HG02642 (cell line): ENCODE results near the gene NR0B2.

Experiments used
- ATAC-seq: cut with Tn5 transposase; IDR thresholded peaks from one replicate; pipeline ENCODE4 v1.9.1; 2021; ENCODE audit warnings: mild to moderate bottlenecking; ENCODE audit not compliant: unreplicated experiment, poor library complexity

The NR0B2 gene

DNA sequence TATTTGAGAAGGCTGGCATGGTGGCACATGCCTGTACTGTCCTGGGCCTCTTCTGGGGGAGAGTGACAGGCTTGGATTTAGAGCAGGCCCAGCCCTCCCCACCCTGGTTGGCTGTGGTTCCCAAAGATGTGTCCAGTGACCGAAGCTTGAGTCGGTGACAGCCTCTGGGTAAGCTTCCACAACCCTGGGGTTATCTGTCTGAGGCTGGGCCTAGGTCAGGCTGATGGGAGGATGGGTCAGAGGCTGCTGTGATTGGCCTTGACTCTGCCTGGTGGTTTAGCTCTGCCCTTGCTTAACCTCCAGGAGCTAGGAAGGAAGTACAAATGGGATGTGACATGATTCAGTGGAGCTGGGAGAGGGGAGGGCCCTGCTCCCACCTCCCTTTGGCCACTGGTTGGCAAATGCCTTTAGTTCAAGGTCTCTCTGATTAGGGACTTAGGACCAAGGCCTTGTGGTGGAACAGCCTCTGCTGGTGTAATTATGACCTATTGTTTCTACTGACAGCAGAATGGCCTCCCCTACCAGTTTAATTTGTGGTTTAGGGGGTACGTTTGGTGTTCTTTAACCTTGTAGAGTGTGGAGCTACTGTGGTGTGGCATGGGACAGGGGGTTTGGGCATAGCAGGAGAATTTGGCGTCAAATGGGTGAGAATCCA lies 24.4 kb upstream of the NR0B2 start:
- no peak for ATAC-seq

DNA sequence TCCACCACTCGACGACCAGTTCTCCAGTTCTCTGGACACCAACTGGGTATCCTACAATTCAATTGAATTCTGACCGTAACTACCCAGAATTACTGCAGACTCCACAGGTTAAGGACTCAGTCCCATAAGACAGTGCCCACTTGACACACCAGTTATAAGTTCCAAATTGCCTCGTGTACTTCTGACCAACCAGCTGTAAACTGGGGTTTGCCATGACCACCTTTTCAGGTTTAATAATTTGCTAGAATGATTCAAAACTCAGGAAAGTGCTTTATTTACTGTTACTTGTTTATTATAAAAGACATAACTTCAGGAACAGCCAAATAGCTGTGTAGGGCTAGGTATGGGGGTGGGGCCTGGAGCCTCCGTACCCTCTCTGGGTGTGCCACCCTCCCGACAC lies 23.0 kb upstream of the NR0B2 start:
- no peak for ATAC-seq

- ATAC-seq, result no peak
Observed at GRCh38 chr1:26932531-26932930, 18.8 kb upstream of the NR0B2 start.

GRCh38 chr1:26923711-26924110 lies 9.9 kb upstream of the NR0B2 start:
- ATAC-seq, result no peak

GRCh38 chr1:26922901-26923300 lies 9.1 kb upstream of the NR0B2 start:
- no peak for ATAC-seq

GRCh38 chr1:26922431-26922729 lies 8.6 kb upstream of the NR0B2 start:
- ATAC-seq, result no peak

- peak; percentile 98 for ATAC-seq
Observed at GRCh38 chr1:26921540-26922430, 8.0 kb upstream of the NR0B2 start, which contains the start of gene NUDC. Gene NUDC, plus strand, starts transcription at chr1:26921743. Its CDS starts 106 bp downstream, at chr1:26921849.

GRCh38 chr1:26921126-26921539 lies 7.4 kb upstream of the NR0B2 start:
- ATAC-seq, result peak; percentile 10

DNA sequence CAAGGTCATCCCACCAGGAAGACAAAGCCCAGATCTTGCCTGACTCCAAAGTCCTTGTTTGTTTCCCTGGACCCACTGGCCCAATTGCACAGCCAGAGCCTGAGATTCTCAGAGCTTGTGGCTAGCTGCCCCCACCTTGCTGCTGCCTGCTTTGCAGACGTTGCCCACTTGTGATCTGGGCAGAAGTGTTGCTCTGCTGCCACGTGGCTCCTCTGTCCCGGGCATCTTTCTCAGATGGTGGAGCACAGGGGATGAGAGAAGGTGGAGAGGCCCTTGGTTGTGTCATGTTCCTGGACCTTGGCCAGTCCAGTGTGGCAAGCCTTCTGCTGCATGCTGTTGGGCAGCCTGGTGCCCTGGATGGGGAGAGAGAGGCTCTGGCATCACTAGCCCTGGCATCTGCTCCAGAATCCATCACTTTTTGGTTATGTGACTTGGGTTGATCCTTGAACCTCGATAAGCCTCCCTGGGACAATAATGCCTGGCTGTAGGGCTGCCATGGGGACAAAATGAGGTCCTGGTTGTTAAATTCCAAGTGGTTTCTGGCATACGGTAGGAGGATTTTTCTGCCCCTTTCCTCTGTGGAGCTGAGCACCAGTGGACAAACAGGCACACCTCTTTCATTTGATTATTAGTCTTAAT lies 1.5 kb upstream of the NR0B2 start:
- no peak for ATAC-seq

- no peak for ATAC-seq
Observed at GRCh38 chr1:26913389-26913753, 404 bp downstream of the NR0B2 start.

- no peak for ATAC-seq
Observed at GRCh38 chr1:26912147-26912490, 1.7 kb downstream of the NR0B2 start.

GRCh38 chr1:26911399-26912146 lies 2.2 kb downstream of the NR0B2 start:
- no peak for ATAC-seq

DNA sequence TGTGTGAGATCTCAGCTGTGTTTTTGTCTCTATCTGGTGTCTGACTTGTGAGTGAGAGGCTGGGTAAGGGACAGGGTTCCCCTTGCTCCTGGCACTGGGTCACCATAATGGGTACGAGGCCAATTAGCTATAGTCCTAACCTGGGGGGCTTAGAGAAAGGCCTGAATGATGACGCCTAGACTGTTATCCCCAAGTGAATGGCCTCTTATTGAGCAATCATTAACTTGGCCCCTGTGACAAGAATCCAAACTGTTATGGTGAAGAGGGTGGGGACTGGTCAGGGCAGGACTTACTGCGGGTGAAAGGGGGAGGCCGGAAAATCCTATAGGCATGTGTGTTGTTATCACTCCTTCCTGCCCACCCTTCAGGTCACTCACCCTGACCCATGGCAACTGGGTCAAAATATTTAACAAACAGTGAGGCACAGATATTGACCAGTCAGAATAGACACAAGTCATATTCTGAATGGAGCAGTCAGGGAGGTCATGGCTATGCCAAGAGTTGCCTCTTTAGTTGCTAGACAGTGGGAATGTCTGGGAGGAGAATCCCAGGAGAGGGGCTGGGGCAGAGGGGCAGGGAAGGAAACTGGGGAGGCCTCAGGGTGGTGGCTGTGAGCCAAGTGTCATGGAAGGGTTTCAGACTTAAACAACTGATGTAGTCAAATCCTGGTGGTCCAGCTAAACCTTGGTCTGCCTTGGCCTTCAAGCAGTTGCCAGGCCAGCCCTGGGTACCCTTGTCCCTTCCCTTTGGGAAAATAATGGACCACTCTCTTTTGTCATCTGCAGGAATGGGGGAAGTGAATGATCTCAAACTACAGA lies 3.2 kb downstream of the NR0B2 start:
- no peak for ATAC-seq

DNA sequence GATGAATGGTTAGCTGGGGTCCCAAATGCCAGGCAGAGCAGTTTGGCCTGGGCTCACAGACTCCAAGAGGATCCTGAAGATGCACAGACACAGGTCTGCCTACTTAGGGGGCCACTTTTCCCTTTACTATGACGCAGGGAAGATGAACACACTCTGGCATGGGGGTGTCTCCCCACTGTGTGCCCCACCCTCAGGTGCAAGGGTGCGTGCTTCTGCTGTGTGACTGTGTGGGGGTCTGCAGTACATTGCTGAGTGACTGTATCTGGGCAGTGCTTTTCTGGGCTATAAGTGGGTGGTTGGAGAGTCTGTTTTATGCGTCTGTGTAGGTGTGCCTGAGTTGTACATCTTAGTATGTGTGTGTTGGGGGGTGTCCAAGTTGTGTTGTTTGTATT lies 3.8 kb downstream of the NR0B2 start:
- no peak for ATAC-seq

GRCh38 chr1:26907071-26907917 lies 6.5 kb downstream of the NR0B2 start:
- no peak for ATAC-seq

GRCh38 chr1:26900815-26901511 lies 12.8 kb downstream of the NR0B2 start:
- no peak for ATAC-seq

DNA sequence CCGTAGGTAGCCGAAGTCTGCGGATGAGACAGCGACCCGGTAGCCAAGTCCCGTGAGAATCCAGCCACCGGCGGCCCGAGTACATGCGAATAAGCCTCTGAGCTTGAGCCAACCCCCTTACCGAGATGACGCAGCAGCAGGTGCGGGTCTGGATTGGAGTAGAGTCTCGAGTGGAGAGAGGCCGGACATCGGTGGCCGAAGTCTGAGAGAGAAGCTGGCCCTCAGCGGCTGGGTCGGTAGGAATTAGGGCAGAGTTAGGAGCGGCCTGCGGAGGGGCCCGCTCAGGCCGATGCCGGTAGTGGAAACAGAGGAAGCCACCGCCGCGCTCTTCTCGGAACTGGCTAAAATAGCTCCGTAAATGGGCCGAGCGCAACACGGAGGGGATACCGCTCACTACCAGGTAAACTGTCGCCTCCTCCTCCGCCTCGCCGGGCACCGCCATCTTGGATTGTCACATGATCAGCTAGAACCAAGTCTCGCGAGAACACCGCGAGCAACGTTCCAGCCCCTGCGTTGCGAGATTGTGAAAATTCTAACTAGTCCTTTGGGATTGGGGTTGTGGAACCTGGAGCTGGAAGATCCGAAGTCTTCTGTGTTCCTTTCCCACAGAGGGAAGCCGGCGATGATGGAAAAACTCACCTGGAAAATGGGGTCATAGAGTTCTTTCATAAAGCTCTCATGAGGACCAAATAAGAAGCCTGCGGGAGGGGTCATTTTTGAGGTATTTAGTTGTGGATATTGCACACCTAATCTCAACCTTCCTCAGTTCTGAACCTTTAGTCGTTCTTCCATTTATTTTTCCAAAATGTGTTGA lies 13.6 kb downstream of the NR0B2 start, which contains the start of gene GPATCH3:
Gene GPATCH3 (minus strand): TSS at position 467 of the 814 bp plus-strand sequence. CDS start 25 bp downstream, at position 442.
- peak; percentile 85 for ATAC-seq

GRCh38 chr1:26897351-26897750 lies 16.4 kb downstream of the NR0B2 start:
- no peak for ATAC-seq
